Fibroblast of skin of right quadriceps (primary cell): ENCODE measurements around the gene OMP.

Experiments
- DNase-seq: peaks from one replicate; pipeline ENCODE4 v3.0.0-alpha.2; 2013

Gene OMP

DNA sequence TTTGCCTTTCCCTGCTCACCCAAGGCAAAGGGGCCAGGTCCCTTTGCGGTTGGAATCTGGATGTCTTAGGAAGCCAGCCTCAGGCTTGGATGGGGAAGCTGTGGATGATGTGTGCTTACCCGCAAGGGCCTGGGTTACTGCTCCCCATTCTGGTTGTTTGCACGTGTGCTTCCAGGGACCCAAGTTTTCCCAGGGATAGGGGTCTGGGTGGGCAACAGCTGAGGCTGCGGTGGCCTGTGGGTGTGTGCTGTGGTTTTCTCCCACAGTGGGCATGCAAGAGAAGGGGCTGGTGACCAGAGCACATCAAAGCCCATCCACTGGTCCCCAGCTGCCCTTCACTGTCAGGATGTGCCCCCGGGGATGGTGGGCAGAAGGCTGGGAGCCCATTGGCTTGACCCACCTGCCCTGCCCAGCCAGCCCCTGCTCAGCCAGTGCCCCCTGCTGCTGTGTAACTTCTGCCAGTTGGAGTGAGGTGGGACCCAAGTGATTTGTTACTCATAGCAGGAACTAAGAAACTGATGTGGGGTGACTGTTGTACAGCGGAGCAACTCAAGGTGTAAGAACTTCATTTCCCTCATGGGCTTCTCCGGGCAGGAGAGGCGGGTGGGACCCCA, 32.6 kb upstream of the OMP start:
- no peak for DNase-seq

DNA sequence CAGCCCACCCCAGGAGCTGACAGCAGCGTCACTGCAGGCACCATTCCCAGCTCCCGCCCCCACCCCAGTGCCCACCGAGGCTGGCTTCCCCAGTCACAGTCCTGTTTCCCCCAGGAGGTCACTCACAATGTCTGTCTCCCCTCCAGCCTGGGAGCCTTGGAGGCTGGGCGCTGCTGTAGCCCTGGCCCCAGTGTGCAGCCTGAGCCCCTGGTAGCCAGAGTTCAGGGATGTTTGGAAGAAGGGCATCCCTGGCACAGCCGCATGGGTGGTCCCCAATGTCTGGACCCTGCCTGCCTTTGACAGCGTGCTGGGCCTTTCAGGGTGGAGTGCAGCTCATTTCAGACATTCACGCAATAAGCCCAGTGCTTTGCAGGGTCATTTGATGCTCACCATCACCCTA, 31.6 kb upstream of the OMP start:
- DNase-seq, result no peak

DNA sequence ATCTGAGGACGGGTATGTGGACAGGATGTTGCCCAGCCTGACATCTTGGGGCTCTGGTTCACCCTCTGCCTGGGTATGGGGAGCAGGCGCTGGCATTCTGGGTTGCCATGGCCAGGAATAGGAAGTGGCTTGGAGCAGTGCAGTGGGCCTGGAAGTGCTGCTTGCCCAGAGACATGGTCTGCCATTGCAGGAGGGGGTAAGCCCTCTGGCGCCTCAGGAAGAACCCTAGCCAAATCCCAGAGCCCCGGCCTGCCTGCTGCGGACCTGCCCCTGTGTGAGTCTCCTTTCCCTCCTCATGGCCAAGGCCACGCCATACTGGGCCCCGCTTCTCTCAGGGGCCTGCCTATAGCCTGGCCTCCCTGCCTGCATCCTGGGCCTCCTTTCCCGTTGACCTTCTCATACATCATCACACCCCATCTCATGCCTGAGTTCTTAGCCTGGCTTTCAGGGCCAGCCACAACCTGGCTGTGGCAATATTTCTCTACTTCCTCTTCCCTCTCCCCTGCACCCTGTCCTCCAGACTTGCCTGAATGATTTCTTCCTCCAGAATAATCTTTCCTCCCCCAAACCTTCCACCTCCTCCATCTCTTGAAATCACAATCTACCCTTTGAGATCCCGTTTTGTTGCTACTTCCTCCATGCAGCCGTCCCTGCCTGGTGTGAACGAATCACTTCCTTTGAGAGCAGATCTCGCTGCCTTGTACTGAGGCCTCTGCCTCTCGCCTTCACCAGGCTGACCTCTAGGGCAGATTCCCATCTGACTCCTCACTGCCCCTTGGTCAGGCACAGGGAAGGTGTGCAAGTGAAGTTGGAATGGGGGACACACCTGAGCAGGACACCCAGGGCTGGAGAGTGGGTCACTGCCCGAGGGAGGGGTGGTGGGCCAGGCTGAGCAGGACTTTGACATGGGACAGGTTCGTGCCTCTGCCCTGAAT, 30.7 kb upstream of the OMP start:
- peak; percentile 6 for DNase-seq

DNA sequence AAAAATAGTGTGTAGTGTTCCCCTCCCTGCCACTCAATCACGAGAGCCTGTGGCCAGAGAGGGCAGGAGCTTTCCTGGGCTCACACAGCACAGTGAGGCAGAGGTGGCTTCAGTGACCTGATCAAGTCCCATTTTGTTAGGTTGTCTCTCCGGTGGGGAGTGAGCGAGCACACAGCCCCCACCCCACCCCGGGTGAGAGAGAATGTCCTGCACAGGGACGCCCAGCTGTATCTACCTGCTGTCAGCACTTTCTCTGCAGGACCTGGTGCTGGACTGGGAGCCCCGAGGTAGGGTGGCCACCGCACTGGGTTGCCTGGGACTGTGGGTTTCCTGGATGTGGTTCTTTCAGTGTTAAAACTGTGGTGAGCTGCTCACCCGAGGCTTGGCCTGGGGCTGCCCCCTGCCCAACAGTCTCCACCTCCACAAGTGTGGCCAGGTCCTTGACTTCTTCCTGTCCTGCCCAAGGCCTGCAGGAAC, 29.8 kb upstream of the OMP start:
- DNase-seq, result no peak

DNA sequence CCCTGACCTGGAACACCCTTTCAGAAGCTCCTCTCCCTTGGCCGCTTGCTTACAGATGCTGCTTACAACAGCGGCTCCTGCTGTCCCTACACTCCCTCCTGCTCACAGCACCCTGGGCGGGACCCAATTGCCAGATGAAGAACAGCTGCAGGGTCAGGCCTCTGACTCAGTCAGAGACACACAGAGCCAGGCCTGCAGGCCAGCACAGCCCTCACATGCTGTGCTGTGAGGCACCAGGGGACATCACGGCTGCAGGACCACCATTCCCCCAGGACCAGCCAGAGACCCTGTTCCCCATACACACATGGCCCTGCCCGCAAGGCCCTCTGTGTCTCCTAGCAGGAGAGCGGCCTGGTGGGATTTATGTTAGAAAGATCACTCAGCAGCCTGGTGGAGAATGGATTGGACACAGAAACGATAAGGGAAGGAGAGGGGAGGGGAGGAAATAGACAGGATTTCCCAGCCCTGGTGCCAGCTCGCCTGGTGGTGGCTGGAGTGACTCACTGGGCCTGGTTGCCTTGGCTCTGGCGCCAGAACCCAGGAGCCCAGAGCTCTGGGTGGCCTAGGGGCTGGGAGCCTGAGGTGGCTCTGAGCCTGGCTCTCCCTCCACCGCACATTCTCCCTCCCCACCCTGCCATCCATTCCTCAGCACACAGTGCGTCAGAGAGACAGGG, 29.2 kb upstream of the OMP start:
- DNase-seq, result peak; percentile 89

DNA sequence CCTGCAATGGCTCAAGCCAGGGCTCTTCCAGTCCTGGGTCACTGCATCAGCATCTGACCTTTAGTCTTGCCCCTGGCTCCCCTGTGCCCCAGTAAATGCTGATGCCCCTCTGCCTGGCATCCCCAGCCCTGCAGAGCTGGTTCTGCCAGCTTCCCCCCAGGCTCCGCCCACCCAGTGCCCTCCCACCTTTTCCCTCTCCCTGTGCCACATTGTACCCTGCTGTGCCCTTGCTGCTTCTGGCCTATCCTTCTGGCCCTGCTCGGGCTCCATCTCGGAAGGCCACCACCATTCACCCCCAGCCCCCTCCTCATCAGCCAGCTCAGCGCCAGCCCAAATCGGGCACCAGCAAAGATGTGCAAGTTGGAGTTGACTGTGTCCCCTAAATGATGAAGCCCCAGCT, 28.4 kb upstream of the OMP start:
- no peak for DNase-seq

DNA sequence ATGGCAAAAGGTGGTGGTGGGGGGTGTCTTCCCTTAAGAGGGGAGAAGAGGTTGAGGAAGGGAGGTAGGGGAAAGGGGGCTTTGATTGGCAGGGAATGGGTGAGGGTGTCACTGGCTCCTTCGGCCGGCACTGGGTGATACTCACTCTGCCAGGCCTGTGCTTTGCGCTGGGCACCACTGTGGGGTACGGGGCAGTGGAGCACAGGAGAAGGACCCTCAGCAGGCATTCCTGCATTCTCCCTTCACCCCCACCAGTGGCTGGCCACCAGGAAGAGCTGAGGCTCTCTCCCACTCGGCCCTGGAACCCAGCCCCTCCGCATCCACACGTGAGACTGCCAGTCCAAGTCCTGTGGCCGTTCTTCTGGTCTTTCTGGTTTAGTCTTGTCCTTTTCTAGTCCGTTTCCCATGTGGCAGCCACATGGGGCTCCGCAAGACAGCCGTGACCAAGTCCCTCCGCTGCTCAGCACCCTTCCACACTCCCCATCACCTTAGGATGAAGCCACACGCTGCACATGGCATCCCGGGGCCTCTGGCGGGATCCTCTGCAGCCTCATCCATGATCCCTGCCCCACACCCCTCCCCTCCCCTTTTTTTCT, 27.9 kb upstream of the OMP start:
- no peak for DNase-seq

DNA sequence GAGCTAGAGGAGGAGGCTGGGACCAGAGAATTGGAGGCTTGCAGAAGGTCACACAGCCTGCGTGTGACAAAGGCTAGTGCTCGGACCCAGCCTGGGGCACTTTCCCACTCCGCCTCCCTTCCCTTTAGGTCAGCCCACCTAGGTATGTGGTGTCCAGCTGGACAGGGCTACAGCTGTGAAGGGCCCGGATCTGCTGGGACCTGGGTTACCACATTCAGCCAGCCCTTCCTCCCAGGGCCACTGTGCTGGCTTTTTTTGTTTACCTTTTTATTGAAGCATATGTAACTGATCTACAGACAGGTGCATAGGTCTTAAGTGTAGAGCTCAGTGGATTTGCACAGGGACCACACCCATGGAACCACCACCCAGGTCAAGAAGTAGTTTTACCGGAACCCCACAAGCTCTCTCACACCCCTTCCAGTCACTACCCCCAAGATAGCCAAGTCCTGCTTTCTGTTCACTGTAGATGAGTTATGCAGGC, 27.2 kb upstream of the OMP start:
- DNase-seq, result no peak

DNA sequence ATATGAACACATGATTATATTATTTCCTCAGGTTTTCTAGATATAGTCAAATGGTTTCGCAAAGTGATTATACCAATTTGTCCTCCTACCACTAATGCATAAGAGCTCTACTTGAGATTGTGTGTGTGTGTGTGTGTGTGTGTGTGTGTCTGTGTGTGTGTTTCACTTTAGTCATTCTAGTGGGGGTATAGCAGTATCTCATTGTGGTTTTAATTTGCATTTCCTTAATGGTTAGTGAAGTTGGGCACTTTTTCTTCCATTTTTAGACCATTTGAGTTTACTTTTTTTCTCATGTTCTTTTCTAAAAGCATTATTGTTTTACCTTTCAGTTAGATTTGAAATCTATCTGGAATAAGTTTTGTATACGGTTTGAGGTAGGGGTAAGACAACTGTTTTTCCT, 23.0 kb upstream of the OMP start:
- DNase-seq, result no peak

DNA sequence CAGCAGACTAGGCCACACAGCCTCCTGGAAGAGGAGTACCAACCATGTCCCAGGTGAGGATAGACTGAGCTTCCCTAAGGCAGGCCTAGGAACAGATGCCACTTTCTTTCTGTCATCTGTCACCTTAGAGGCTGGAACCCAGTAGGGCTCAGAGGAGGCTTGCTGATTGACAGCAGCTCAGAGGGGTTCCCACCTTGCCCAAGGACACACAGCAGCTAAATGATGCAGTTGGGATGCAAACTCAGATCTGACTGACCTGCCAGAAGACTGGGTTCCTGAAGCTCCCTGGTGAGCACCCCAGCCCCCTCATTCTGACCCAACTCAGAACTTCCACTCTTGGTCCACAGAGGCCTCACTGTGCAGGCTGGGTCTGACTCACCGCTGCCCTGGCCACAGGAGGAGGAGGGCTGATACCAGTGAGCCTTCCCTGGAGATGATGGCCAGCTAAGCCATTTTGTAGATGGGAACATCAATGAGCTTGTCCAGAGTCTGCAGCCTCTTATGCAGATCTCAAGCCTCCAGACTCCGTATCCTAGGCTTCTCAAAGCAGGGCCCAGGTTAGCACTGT, 21.9 kb upstream of the OMP start:
- no peak for DNase-seq

DNA sequence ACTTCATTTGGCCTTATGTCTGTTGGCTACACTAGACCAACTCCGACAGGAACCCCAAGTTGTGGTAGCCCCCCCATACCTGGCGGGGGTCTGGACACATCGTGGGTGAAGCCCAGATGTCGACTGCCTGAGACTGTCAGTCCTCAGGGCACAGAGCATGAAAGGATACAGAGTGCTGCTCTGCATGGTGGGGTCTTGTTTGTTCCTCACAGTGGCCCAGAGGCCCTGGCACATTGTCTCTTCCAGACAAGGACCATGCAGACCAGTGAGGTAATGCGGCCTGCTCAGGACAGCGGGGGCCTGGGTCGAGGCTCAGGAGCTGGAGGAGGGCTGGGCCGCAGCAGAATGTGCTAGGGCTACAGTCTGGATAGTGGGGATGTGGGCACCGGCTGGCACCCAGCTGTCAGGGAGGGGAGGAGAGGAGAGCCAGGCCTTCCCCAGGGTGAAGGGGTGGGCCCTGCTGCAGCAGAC, 21.2 kb upstream of the OMP start:
- DNase-seq, result no peak

DNA sequence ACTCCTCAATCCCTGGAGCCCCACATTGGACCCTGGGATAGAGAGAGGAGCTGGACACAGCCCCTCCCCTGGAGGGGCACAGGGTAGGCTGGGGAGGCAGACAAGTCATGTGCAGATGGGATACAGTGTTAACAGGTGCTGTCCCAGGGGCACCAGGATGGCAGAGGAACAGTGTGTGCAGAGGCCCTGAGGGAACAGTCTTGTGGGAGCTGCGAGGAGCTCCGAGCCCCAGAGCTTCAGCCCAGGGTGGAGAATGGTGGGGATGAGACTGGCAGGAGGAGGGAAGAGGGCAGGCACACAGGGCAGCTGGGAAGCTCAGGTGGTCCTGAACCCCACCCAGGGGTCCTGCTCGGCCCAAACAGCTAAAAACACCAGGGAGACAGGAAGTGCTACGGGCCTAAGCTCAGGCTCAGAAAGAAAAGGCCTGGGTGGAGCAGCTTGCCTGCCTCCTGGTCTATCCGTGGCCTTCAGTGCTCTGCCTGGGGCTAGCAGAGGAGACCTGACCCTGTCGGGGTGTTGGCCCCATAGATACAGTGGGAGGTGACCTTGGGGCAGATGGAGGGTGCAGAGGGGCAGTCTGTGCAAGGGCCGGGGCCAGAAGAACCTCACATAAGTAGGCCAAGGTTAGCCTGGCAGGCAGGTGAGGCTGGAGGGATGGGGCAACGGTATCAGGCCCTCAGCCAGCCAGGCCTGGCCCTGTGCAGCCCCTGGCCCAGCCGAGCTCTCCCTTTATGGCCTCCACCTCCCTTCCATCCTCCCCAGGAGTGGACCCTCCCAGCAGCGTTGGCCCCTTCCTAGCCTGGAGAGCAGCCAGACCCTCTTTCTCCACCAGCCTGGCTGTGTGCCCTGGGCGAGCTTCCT, 20.4 kb upstream of the OMP start:
- DNase-seq, result no peak

DNA sequence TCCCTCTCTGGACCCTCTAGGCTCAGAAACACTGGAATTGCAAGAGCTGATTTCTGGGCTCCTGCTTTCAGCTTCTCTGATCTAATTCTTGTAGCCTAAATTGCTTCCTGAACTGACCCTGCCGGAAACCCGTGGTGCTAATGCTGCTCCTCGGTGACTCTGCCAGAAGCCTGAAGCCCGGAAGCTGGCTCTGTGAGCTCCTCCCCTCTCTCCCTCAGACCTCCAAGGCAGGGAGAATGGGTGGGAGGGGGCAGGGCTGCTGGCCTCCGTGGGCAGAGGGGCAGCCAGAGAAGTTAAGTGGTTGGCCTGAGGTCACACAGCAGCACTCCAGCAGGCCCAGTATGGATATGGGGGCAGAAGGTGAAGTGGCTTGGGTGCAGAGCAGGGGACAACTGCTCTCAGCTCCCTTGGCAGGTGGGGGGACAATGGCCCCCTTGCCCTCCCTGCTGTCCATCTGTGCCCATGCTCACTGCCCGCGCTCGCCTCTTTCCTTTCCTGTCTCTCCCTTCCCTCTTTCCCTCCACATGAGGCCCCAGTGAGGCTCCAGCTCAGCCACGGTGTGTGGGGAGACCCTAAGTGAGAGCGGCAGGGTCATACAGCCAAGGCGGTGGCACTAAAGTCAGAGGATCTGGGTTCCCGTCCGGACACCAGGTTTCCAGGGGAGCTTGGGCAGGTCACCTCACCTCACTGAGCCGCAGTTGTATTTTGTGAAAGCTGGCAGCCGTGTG, 19.6 kb upstream of the OMP start:
- DNase-seq, result peak; percentile 38

DNA sequence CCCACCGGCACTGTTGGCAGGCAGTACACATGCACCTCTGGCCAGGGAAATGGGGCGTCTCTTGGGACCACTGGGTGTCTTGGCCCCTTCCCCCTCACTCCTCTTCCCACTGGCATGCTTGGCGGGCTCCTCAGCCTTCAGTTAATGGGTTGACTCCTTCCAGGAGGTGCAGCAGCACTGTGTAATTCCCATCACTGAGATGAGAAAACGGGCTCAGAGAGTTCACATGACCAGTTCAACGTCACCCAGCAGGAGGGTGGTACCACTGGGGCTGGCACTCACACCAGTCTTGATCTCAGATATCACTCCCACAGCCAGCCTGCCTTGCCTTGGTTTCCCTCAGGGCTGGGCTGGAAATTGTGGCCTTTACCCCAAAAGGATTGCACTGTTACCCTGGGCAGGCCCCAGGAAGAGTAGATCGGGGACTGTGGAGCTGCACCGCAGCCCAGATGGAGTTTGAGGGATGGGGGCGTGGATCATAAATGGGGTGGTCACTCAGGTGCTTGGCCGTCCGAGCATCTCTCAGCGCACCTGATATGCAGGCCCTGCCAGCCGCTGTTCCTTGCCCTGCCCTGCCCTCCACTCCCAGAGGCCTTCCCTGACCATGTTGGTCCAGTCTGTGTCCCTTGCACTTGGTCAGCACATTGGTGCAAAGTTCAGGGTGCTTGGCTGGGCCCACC, 18.9 kb upstream of the OMP start:
- DNase-seq, result no peak

DNA sequence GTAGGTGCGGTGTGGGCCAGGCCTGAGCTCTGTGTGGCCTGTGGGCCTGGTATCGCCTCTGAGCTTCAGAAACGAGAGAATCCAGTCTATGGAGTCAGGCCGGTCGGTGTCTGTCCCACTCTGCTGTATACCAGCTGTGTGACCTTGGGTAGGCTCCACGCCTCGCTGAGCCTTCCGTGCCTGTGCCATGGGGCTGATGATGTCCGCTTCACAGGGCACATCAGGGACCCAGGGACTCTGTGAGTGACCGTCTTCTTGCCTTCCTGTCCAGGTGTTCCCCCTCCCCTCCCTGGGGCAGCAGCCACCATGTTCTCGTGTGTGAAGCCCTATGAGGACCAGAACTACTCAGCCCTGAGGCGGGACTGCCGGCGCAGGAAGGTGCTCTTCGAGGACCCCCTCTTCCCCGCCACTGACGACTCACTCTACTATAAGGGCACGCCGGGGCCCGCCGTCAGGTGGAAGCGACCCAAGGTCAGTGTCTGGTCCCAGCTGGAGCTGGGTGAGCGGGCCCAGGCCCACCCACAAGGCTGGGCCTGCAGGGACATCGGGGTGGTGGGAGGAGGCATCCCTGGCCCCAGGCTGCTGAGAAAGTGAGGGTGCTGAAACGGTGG, 18.0 kb upstream of the OMP start:
- no peak for DNase-seq

DNA sequence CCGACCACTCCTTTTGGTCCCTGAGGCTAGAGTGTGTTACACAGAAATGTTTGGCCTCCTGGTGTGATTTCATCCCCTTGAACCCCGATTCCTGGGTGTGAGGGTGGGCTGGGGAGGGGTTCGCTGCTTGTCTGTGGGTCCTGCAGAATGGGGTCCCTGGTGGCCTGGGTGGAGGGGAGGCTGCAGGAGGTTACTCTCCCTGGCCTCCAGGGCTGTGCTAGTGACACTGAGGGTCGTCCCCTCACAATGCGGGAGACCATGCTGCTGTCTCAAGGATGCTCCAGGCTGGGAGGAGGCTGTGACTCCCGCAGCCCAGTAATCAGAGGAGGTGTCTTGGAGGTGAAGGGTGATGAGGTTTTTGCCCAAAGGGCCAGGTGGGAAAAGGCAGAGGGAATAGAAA, 17.0 kb upstream of the OMP start:
- DNase-seq, result no peak

DNA sequence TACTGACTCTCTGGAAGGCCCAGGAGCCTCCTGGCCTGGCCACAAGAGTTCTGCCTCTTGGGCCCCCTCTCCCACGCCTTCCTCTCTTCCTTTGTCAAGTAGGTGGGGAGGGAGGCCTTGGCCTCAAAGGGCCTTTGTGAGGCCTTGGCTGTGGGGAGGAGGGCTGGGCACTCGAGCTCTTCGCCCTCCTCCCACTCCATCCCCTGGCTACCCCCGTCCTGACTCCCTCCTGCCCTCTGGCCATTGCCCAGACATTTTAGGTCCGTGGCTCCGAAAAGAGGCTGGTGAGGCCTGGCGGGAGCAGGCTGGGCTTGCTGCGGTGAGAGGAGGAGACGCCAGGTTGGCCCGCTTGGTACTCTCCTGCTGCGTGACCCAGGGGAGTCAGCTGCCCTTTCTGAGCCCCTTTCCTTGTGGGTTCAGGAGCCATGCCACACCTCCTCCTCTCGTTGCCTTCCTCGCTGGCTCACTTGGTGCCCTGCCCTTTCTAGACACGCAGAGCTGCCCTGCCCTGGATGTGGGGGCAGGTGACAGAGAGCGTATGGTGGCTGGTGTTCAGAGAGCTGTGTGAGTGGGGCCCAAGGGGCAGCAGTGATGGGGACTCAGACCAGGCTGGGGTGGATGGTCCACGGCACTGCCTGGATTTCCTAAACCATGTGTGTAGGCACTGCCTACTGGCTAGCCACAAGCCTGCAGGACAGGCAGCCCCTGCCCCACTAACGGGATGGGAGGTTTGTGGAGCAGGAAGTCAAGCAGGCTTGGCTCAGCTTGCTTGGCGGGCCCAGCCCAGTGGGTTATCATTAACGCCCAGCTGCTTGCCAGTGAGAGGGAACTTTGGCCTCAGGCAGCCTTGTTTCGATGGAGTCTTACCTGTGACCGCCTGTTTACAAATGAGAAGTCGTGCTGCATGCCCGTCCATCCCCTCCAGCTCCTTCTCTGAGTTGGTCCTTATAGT, 15.8 kb upstream of the OMP start:
- no peak for DNase-seq

DNA sequence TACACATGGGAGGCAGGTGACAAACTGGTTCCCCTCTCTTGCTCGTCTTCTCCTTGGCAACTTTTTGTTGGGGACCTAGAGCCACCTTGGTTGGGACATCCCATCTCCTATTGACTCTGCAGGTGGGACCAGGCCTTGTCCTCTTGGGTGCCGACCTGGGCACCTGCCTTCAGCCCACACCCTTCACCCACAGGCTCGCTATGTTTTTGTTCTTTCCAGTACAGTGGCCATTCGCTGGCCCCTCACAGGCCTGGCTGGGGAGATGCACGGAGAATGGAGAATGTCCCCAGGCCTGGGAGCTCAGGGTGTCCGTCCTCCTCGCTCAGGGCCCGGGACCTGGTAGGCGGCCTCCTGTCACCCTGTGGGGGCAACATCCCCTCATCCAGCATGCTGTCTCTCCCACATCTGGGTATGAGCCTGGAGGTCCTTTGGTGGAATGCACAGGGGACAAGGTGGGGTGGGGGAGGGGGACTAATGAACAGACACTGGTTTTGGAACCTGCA, 14.9 kb upstream of the OMP start:
- DNase-seq, result no peak
